AG10803 (cell line): ENCODE measurements around the gene ST6GALNAC3.

Source experiments
- DNase-seq: peaks from one replicate; pipeline ENCODE4 v3.0.0; 2010; ENCODE audit warnings: low read depth
- H3K4me3 ChIP-seq: 2 replicates; pipeline ENCODE4 v1.5.1; 2011; ENCODE audit warnings: mild to moderate bottlenecking, low read length, control low read depth
- TF ChIP-seq, protein P1 (sequence below): conservative IDR thresholded peaks from 2 replicates; pipeline ENCODE4 v1.5.1; 2011; ENCODE audit warnings: mild to moderate bottlenecking, low read length, control low read depth, inconsistent platforms

ST6GALNAC3 gene

DNA sequence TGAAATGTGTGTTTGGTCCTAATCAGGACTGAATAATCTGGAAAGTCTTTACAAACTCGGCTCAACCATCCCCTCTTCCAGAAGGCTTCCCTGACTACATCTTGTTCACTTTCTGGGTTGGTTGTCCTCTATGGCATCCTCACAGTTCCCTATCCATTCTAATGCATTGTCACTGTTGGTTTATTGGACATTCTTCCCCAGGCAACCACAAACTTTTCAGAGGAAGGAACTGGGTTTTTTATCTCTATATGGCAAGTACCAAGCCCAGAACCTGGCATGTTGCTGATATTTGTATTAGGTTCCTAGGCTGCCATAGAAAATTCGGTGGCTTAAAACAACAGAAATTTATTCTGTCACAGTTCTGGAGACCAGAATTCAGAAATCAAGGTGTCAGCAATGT, 429.2 kb downstream of the ST6GALNAC3 start:
- TF ChIP-seq, protein P1, sequence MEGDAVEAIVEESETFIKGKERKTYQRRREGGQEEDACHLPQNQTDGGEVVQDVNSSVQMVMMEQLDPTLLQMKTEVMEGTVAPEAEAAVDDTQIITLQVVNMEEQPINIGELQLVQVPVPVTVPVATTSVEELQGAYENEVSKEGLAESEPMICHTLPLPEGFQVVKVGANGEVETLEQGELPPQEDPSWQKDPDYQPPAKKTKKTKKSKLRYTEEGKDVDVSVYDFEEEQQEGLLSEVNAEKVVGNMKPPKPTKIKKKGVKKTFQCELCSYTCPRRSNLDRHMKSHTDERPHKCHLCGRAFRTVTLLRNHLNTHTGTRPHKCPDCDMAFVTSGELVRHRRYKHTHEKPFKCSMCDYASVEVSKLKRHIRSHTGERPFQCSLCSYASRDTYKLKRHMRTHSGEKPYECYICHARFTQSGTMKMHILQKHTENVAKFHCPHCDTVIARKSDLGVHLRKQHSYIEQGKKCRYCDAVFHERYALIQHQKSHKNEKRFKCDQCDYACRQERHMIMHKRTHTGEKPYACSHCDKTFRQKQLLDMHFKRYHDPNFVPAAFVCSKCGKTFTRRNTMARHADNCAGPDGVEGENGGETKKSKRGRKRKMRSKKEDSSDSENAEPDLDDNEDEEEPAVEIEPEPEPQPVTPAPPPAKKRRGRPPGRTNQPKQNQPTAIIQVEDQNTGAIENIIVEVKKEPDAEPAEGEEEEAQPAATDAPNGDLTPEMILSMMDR: no peak
- DNase-seq: no peak

GRCh38 chr1:76507376-76507775, 432.8 kb downstream of the ST6GALNAC3 start:
- no peak overlapping the region for H3K4me3 ChIP-seq
- no peak for DNase-seq
- TF ChIP-seq, protein P1: no peak

More for the DNA sequence above, 429.2 kb downstream of the ST6GALNAC3 start:
- H3K4me3 ChIP-seq: no peak overlapping the region

GRCh38 chr1:76508871-76509270, 434.3 kb downstream of the ST6GALNAC3 start:
- no peak overlapping the region for H3K4me3 ChIP-seq
- no peak for DNase-seq
- TF ChIP-seq, protein P1: no peak

DNA sequence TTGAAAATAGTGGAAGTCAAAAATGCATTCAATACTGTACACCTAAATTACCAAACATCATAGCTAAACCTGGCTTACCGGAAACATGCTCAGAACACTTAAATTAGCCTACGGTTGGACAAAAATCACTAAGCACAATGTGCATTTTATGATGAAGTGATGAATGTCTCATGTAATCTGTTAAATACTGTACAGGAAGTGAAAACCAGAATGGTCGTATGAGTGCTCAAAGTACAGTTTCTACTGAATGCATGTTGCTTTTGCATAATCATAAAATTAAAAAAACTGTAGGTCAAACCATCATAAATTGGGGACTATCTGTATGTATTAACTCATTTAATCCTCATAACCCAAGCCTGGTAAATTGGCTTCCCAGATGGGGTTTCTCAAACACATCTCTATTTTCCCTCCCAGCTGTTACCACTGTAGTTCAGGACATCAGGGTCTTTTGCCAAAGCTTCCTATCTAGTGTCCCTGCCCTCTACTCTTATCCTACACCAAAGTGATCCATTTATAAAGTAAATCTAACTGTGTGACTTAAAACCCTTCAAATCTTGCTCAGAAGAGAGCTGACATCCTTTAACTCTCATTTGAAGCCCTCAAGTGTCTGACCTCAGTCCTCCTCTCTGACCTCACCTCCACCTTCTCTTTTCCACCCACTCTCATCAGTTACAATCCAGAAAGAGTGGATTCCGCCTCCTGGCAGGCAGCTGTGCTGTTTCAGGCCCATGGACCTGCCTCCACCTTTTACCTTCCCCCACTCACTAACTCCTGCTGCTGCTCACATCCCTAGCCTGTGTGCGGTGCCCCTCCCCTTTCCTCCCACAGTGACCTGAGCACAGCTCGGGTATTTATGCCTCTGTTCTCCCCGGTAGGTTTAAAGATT, 436.4 kb downstream of the ST6GALNAC3 start:
- DNase-seq: no peak
- TF ChIP-seq, protein P1: no peak

GRCh38 chr1:76511558-76512179, 437.1 kb downstream of the ST6GALNAC3 start:
- TF ChIP-seq, protein P1: no peak
- no peak for DNase-seq
- H3K4me3 ChIP-seq: no peak overlapping the region

More for the DNA sequence above, 436.4 kb downstream of the ST6GALNAC3 start:
- H3K4me3 ChIP-seq: no peak overlapping the region

- no peak for DNase-seq
- H3K4me3 ChIP-seq: no peak overlapping the region
- TF ChIP-seq, protein P1: no peak
These were observed 456.4 kb downstream of the ST6GALNAC3 start for GRCh38 chr1:76530953-76531352.

DNA sequence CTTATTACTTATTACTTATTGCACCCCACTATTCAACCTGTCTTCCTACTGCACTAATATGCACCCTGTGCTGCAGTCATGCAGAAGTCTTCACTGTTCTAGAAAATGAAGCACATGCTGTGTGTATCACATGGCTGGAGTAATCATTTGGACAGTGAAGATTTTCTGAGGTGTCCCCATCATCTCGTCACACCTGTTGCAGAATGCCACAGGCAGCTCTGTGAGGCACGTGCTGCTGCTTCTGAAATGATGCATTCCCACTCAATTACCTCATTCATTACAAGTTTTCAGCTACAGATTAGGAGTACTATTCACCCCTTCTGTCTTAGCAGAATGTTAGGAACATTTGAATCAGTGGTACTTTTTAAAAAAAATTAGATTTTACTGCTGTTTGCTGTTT, 467.1 kb downstream of the ST6GALNAC3 start:
- DNase-seq: no peak
- TF ChIP-seq, protein P1: no peak
- no peak overlapping the region for H3K4me3 ChIP-seq
